Keratinocyte (primary cell): ENCODE measurements around the gene STK33.

Source experiments
- CTCF ChIP-seq, 3 experiments: IDR thresholded peaks in 1 of 3; conservative IDR thresholded peaks in 1 of 3; optimal IDR thresholded peaks in 1 of 3; 2 replicates in 2 of 3; 3 replicates in 1 of 3; pipeline versions ENCODE3 to v1.5.1; 2011; ENCODE audit warnings: low read length in 3 of 3, mild to moderate bottlenecking in 3 of 3, moderate library complexity in 2 of 3, control low read depth in 1 of 3, inconsistent platforms in 1 of 3; ENCODE audit not compliant: insufficient read depth in 2 of 3; ENCODE audit errors: extremely low read depth in 1 of 3
- EZH2 ChIP-seq: IDR thresholded peaks from one replicate; pipeline ENCODE4 v1.6.1; 2012; ENCODE audit warnings: inconsistent platforms, mild to moderate bottlenecking, low read length, moderate library complexity

GRCh38 chr11:8636127-8636526 lies 42.1 kb upstream of the STK33 start:
- TF ChIP-seq CTCF (optimal IDR thresholded peaks at IDR 0.05 in 1 of 3, IDR thresholded peaks at IDR 0.05 in 1 of 3, conservative IDR thresholded peaks at IDR 0.05 in 1 of 3; ENCODE audit: extremely low read depth in 1 of 3, insufficient read depth in 2 of 3, low read length in 3 of 3), result no peak
- no peak for TF ChIP-seq EZH2
